Cerebellar nuclear complex (tissue), 1 donor: ENCODE measurements around the gene MRPS11.
"Not testable (repeated sequence)": the region's sequence is repeated elsewhere in the genome, so short reads cannot be mapped to it uniquely, and the experiment has no call there.

ENCODE experiments used
- DNase-seq, 2 experiments: peaks; one replicate each; lab custom pipeline; 2025; lab: John Stamatoyannopoulos, UW

The MRPS11 gene

GRCh38 chr15:88467073-88467934 is at the start of gene MRPS11, which contains the start of gene MRPL46:
MRPS11 (plus strand) TSS chr15:88467708; CDS start chr15:88467718, 10 bp downstream.
MRPL46 (minus strand) TSS chr15:88467388; CDS start chr15:88467377, 11 bp downstream.
- peak in 1 of 2 experiments; percentile 31 for DNase-seq

- DNase-seq = no peak
These were observed 47.7 kb upstream of the MRPS11 start for GRCh38 chr15:88419830-88420229.

- DNase-seq = no peak
These were observed 44.2 kb upstream of the MRPS11 start for GRCh38 chr15:88423331-88423730.

- DNase-seq = no peak
These were observed 41.2 kb upstream of the MRPS11 start for GRCh38 chr15:88426304-88426703.

DNA sequence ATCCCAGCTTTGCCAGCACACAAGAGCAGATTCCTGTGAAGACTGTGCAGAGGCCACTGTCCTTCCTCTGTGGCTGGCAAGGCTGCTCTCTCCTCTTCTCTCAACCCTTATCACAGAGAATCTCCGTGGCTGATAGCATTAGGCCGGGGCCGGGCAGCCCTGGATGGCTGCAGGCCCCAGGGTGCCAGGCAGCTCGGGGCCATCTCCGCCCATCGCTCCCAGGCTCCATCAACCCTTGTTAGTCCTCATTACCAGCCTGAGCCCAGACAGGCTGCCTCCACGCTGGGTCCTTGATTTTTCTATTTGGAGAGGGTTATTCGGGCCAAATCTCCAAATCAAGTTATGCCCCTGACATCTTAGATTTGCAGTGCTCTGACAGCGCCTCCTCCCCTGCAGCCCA is 39.5 kb upstream of the MRPS11 start:
- no peak for DNase-seq

GRCh38 chr15:88428805-88429605 is 38.5 kb upstream of the MRPS11 start:
- no peak for DNase-seq

DNA sequence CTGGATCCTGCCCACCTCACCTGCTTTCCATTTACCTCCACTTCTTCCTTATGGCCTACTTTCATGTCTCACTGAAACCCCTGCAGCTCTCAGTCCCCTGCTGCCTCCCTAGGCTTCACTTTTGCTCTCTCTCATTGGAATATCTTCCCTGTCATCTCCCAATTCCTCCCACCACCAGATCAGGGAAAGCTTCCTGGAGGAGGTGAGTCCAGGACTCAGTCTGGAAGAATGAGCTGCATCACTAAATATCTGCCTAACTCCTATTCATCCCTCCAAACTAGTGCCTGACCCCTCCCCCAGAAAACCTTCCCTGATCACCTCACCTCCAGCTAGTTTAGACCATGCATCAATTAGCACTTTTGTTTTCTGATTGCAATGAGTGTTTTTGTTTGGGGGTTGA is 37.5 kb upstream of the MRPS11 start:
- no peak for DNase-seq

DNA sequence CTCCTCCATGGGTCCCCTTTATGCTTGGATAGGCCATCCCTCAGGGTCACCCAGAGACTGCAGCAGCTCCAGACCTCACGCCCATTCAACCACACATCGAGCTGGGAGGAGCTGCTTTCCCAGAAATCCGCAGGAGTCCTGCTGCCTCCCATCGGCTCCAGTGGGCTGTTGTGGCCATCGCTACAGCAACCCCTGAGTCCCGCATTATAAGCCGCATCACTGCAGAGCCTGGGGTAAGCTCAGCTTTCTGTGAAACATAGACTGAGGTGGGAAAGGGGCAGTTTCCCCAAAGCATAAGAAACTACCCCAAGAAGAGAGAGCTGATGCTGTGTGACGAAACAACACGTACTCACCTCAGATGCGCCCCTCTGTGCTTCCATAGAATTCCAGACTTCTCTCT is 36.1 kb upstream of the MRPS11 start:
- DNase-seq = no peak

DNA sequence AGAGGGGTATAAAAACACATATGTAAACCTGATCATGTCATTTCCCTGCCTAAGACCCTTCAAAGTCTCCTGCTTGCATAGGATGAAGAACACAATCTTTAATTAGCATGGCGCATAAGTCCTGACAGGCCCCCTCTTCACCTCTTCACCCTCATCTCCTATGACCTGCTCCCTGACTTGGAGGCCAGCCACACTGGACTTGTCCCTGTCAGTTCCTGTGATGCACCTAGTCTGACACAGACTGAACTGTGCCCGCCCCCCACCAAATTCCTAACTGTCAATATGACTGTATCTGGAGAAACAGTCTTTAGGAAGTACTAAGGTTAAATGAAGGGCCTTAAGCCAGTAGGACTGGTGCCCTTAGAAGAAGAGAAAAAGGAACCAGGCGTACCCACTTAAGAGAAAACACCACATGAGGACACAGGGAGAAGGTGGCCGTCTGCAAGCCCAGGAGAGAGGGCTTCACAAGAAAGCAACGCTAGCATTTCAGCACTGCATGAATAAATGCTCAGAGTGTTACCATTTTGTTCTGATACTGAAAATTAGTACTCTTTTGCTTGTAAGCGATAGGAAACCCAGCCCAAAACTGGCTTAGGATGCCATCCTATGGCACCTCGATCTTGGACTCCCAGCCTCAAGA is 34.3 kb upstream of the MRPS11 start:
- DNase-seq = no peak

- DNase-seq = not testable (repeated sequence)
These were observed 33.4 kb upstream of the MRPS11 start for GRCh38 chr15:88434106-88434505.

- DNase-seq = no peak
These were observed 29.3 kb upstream of the MRPS11 start for GRCh38 chr15:88438181-88438580.

DNA sequence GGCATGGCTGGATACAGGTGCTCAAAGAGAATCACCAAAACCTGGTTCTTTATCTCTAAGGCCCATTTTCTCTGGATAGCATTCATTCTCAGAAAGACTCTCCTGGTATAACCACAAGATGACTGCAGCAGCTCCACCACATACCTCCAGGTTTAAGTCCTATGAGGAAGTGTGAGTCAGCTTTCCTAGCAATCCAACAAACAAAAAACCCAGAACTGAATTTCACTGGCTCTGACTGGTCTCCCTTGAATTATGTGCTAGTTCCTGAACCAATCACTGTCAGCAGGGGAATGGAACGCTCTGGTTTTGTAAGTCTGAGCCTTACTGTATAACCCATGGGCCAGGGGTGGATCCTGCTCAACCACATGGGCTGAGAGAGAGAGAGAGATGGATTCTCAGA is 27.5 kb upstream of the MRPS11 start:
- no peak for DNase-seq

DNA sequence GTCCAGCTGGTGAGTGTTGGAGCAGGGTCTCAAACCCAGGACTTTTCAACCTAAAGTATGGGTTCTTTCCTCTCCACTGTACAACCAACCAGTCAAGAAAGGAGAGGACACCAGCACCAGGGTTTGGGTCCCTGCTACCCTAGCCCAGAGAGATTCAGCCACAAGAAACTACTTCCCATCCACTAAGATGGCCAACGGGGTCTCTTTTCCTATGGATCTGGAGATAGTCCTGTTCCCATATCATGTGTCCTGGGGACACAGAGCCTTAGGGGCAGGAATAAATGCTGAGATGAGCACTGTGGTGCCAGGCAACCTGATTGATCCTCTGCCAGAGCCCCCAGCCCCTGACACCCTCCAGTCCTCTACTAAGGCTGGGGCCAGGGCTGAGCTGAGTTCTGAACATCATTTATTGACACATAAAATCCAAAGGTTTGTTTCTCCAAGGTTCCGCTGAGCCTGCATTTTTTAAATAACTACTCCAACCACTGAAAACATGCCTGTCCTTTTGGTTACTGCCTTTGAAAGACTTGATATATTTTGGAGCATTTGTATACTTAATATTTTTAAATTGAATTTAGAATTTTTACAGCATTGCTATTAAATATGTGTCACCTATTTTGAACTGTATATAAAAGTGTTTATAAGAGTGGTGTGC is 26.3 kb upstream of the MRPS11 start:
- DNase-seq = no peak

DNA sequence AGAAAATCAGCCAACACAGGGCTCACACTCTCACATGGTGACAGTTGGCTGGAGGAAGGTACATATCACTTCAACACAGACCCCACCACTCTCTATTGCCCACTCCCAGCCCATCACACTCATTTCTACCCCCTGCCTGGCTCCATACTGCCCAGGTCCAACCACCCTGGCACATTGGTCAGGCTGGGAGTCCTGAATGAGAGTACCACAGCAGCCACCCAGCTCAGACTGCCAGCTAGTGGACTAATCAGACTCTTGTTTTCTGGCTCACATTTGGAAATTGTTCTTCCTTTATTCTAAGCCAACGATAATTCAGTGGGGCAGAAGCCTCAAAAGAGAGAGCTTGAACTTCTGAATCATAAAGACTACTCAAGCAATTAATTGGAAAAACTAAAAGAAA is 20.3 kb upstream of the MRPS11 start:
- DNase-seq = no peak

- no peak for DNase-seq
These were observed 19.8 kb upstream of the MRPS11 start for GRCh38 chr15:88447741-88448140.

- peak; percentile 21 to 39 for DNase-seq
These were observed 18.5 kb upstream of the MRPS11 start for GRCh38 chr15:88448991-88449461.

GRCh38 chr15:88449581-88449980 is 17.9 kb upstream of the MRPS11 start:
- no peak for DNase-seq

DNA sequence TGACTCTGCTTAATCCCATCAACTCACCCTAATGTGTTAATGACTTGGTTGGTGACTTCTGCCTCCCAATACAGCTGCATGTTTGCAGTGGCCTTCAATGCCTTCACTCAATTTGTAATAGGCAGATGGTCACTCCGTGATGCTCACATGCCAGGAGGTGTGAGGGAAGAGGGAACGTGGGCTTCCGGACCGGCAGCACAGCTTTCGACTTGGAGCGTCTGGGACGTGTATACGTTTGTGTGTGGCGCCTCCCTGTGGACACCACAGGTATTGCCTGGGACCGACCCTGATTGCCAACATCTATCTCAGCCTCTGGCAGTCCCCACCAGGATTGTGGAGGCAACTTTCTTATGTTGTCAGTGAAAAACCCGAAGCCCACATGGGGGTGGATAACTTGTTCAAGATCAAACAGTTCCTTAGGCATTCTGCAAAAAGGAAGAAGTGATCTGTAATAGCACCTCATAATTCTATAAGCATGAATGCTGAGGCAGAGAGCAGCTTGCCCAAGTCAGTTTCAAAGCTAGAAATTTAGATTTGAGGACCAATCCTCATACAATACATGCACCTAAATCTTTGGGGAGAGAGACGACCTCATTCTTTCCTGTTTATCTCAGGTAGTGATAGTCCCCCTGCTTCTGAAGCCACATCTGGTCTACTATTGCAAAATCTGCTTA is 17.2 kb upstream of the MRPS11 start:
- no peak for DNase-seq

DNA sequence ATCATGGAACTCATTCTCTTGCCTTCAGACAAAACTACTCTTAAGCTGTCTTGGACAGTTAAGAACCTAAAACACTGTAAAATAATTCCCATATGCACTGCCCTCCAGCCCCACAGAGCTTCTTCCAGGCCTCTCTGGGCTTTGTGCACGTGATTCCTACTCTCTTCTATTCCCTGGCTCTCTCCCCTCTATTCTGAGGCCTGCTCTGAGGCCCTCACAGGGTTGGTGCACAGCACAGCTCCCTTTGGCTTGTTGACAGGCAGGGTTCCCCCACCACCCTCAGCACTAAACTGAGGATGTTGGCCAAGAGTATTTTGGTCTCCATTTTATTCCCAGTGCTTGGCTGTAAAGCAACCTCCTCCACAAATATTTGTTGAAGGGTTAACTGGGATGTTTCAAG is 13.9 kb upstream of the MRPS11 start:
- DNase-seq = no peak

DNA sequence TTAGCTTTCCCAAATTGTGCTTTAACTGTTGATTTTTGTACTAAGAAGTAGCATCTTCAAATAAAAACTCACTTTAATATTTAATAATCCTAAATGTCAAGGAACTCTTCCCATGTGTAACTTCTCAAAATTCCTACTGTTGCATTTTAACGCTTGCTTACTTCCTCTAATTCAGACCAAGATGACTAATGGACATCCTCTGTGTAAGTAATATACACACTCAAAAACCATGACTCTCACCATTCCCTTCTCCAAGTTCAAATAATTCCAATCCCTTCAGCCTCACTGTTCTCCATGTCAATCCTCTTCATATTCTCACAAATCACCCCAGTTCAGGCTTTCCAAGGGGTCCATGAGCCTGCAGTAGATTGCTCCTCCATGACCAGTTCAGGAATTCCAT is 13.3 kb upstream of the MRPS11 start:
- DNase-seq = no peak
